Fibroblast of mammary gland (primary cell): ENCODE results near the gene NCLN.
"Not testable (repeated sequence)": the region's sequence is repeated elsewhere in the genome, so short reads cannot be mapped to it uniquely, and the experiment has no call there.

ENCODE experiments used
- DNase-seq: peaks from one replicate; pipeline ENCODE4 v3.0.0-alpha.2; 2010; ENCODE audit warnings: low read depth
- H3K4me3 ChIP-seq: 2 replicates; pipeline ENCODE4 v1.5.1; 2011; ENCODE audit warnings: low read depth, mild to moderate bottlenecking, low read length, moderate library complexity; ENCODE audit not compliant: control insufficient read depth
- TF ChIP-seq, protein P1 (sequence below): conservative IDR thresholded peaks from 2 replicates; pipeline ENCODE4 v1.5.1; 2011; ENCODE audit warnings: low read depth, low read length, inconsistent platforms; ENCODE audit not compliant: control insufficient read depth, insufficient read depth

NCLN gene

DNA sequence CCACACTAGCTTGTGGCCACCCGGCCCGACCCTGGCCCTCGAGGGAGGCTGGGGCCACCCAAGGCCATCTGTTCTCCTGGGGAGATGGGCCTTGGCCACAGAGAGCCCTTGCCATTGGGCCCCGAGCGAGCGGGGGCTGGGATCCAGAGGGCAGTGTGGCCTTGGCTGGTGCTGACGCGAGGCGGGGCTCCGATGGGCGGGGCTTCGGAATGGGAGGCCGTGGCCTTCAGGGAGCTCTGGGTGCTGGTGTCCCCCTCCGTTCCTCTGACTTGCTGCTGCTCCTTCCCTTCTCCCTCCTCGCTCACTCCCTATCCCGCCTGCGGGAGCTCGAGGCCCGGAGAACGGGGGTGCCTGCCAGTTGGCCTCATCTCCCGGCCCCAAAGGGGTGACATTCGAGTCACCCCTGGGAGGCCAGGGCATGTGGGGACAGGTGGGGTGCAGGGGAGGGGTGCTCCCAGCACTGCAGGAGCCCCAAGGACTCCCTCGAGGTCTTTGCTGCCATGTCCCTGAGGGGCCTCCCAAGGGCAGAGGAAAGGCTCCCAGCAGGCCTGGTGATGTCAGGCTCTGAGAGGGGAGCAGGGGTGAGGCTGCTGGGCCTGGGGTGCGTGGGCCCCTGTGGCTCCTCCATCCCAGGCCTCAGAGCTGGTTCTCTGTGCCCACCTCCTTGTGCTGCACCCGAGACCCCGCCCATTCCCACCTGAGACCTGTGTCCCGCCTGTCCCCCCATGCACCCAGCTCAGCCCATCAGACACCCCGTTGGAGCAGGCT lies 4.2 kb downstream of the NCLN start:
- TF ChIP-seq, protein P1, sequence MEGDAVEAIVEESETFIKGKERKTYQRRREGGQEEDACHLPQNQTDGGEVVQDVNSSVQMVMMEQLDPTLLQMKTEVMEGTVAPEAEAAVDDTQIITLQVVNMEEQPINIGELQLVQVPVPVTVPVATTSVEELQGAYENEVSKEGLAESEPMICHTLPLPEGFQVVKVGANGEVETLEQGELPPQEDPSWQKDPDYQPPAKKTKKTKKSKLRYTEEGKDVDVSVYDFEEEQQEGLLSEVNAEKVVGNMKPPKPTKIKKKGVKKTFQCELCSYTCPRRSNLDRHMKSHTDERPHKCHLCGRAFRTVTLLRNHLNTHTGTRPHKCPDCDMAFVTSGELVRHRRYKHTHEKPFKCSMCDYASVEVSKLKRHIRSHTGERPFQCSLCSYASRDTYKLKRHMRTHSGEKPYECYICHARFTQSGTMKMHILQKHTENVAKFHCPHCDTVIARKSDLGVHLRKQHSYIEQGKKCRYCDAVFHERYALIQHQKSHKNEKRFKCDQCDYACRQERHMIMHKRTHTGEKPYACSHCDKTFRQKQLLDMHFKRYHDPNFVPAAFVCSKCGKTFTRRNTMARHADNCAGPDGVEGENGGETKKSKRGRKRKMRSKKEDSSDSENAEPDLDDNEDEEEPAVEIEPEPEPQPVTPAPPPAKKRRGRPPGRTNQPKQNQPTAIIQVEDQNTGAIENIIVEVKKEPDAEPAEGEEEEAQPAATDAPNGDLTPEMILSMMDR, result no peak
- H3K4me3 ChIP-seq, result no peak overlapping the region
- DNase-seq, result no peak

DNA sequence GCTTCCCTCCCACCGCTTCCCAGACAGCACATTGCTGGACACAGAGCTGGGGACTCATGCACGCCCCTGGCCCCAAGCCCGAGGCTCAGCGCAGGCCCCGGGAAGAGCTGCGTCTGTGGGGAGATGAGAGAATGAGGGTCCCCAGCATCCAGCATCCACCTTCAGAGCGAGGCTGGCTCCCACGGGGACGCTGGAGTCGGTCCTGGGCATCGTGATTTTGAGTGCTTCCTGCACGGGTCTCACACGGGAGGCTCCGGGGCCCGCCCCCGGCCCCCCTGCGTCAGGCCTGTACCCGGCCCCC lies 4.7 kb downstream of the NCLN start:
- no peak overlapping the region for H3K4me3 ChIP-seq
- DNase-seq, result no peak
- TF ChIP-seq, protein P1, result no peak

DNA sequence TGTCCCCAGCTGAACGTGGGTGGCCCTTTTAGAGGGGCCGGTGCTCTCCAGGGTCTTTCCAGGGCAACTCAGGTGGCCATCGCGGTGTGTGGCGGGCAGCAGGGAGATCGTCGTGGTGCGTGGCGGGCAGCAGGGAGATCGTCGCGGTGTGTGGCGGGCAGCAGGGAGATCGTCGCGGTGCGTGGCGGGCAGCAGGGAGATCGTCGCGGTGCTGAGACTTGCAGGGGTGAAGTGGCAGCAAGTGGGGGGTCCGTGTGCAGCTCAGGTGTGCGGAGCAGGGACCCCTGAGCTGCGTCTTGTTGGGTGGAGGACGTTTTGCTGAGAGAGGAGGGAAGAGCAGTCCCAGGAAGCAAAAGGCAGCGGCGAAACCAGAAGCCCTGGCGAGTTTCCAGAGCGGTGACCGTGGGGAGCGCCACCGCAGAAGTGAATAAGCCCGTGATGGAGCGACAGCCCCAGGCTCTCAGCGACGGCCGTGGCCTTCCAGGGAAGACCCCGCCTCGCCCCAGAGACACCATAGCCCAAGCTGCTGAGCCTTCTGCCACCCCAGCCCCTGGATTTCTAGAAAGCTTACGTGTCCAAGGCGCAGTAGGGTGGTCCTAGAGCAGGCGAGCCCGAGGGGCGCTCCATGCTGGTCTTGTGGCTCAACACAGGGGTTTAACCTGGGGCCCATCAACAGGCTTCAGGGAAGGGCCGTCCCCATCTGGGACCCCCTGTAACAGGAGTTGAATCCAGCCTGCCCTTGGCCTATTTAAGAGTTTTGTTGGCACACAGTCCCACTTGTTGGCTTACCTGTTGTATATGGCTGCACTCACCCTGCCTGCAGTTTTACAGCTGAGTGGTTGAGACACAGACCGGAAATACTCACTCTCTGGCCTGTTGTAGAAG lies 5.4 kb downstream of the NCLN start:
- DNase-seq, result no peak
- no peak overlapping the region for H3K4me3 ChIP-seq
- TF ChIP-seq, protein P1, result no peak

DNA sequence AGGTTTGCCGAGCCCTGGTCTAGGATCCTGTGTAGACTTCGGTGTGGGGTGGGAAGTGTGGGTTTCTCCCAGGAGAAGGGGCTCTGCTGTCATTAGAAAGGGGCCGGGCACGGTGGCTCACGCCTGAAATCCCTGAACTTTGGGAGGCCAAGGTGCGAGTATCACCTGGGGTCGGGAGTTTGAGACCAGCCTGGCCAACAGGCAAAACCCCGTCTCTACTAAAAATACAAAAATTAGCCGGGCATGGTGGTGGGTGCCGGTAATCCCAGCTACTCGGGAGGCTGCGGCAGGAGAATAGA lies 6.0 kb downstream of the NCLN start:
- not testable (repeated sequence) for H3K4me3 ChIP-seq, DNase-seq

DNA sequence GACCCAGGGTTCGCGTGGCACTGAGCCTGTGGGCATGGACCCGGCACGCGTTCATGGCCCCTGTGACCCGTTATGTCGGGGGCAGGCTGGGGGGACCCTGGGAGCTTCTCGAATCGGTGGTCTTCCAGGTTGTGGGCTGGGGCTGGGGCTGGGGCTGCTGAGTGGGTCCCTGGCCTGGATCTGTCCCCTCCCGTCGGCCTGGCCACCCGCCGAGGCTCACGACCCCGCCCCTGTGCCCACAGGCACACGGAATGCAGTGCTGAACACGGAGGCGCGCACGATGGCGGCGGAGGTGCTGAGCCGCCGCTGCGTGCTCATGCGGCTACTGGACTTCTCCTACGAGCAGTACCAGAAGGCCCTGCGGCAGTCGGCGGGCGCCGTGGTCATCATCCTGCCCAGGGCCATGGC lies 6.5 kb downstream of the NCLN start:
- TF ChIP-seq, protein P1, result no peak
- no peak for DNase-seq
- H3K4me3 ChIP-seq, result no peak overlapping the region

DNA sequence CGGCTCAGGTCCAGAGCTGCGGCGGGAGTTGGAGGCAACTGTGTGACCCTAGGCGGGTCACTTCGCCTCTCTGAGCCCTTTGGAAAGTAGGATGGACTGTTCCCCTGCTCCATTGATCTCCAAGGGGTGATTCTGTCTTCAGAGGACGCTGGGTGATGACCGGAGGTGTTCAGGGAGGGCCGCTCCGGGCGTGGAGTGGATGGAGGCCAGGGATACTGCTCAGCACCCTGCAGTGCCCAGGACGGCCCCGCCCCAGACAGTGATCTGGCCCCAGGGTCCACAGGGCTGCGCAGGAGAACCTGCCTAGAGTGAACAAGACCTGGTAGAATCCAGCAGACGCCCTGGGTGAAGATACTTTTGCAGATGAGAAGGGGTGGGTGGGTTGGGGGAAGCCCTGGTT lies 7.0 kb downstream of the NCLN start:
- no peak overlapping the region for H3K4me3 ChIP-seq
- TF ChIP-seq, protein P1, result no peak
- no peak for DNase-seq

DNA sequence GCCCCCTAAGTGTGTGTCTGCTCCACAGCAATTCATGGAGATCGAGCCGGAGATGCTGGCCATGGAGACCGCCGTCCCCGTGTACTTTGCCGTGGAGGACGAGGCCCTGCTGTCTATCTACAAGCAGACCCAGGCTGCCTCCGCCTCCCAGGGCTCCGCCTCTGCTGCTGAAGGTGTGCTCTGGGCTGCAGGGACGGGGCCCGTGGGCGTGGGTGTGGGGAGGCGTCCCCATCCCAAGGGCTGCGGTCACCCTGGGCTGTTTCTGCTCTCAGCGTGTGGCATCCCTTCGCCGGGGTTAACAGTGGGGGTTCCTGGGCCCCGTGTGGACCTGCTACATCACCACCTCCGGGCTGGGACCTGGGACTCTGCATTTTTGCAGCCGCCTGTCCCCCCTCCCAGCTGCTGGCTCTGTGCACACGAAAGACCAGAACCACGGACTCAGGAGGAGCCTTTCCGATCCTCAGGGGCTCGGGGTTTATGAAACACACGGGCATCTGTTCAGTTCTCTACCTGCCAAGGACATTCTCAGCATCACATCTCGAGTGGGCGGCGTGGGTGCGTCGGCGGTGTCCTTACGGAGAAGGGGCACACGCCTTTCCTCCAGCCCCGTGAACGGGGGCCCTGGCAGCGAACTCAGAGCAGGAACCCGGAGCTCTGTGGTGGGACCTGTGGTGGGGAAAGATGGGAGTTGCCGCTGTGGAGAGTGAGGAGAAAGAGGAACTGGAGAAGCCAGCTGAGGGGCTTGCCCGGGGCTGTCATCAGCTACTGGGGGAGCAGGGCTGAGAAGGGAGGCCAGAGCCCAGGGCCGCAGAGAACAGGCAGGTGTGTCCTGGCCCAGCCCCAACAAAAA lies 7.8 kb downstream of the NCLN start:
- no peak for DNase-seq
- no peak overlapping the region for H3K4me3 ChIP-seq
- TF ChIP-seq, protein P1, result no peak
